Activated T-cell treated with anti-CD3 and anti-CD28 coated beads, Interleukin-2, amount 50 U/mL, for 4 hours (primary cell): ENCODE measurements around the gene PRSS50. TPM values are rescaled to one million over a fixed set of nuclear protein-coding genes. Genes with fewer than 3 reads are reported as not detected.

Source experiments
- ATAC-seq, 2 donors: fragments of 200-7000 bp; cut with Tn5 transposase; one replicate each; pipeline ENCODE4 v1.10.0; 2021
- DNase-seq: peaks from one replicate; pipeline ENCODE4 v3.0.0-alpha.2; 2020
- H3K27me3 Mint-ChIP-seq: one replicate; pipeline ENCODE4 v1.8.0; 2021; ENCODE audit warnings: low read depth, mixed read lengths
- H3K36me3 Mint-ChIP-seq: one replicate; pipeline ENCODE4 v1.8.0; 2022; ENCODE audit warnings: mixed read lengths; ENCODE audit not compliant: insufficient read depth
- H3K4me1 Mint-ChIP-seq: one replicate; pipeline ENCODE4 v1.8.0; 2021; ENCODE audit warnings: low read depth, mixed read lengths
- H3K4me3 Mint-ChIP-seq: one replicate; pipeline ENCODE4 v1.8.0; 2021; ENCODE audit warnings: mild to moderate bottlenecking, moderate library complexity, mixed read lengths
- H3K9me3 Mint-ChIP-seq: one replicate; pipeline ENCODE4 v1.8.0; 2021; ENCODE audit warnings: mixed read lengths
- total RNA-seq, 3 donors: library from RNA; stranded (reverse); gene quantifications; one replicate each; pipeline ENCODE4 v1.2.1, GENCODE V29; 2021

PRSS50 gene
- total RNA-seq, 3 donors from 2014 or later: not detected

- Mint-ChIP-seq H3K4me3 (no peak overlapping the region), H3K9me3 (no peaks in the 10 kb centered on the region), H3K4me1 (no peaks in the 10 kb centered on the region), H3K27me3 (peaks cover 2% of the 10 kb centered on the region), H3K36me3 (no peaks in the 10 kb centered on the region)
- DNase-seq: peak; percentile 1
- ATAC-seq: no peak
Observed at GRCh38 chr3:46668116-46668515, 49.6 kb downstream of the PRSS50 start.

- H3K36me3 Mint-ChIP-seq: no peaks in the 10 kb centered on the region
- ATAC-seq (no peak), DNase-seq (peak; percentile 2)
- H3K4me1 Mint-ChIP-seq: no peaks in the 10 kb centered on the region
- H3K4me3 Mint-ChIP-seq: no peak overlapping the region
- peaks cover 3% of the 10 kb centered on the region for H3K27me3 Mint-ChIP-seq
- no peaks in the 10 kb centered on the region for H3K9me3 Mint-ChIP-seq
Observed at GRCh38 chr3:46667657-46668056, 50.0 kb downstream of the PRSS50 start.

- Mint-ChIP-seq H3K9me3 (no peaks in the 10 kb centered on the region), H3K36me3 (no peaks in the 10 kb centered on the region), H3K27me3 (peaks cover 6% of the 10 kb centered on the region), H3K4me1 (no peaks in the 10 kb centered on the region), H3K4me3 (no peak overlapping the region)
- ATAC-seq (no peak), DNase-seq (no peak)
Observed at GRCh38 chr3:46667061-46667621, 50.5 kb downstream of the PRSS50 start.

GRCh38 chr3:46666453-46666845, 51.2 kb downstream of the PRSS50 start:
- H3K9me3 Mint-ChIP-seq: no peaks in the 10 kb centered on the region
- no peaks in the 10 kb centered on the region for H3K4me1 Mint-ChIP-seq
- ATAC-seq (no peak), DNase-seq (no peak)
- H3K36me3 Mint-ChIP-seq: no peaks in the 10 kb centered on the region
- no peak overlapping the region for H3K4me3 Mint-ChIP-seq
- H3K27me3 Mint-ChIP-seq: peaks cover 6% of the 10 kb centered on the region

GRCh38 chr3:46665763-46666452, 51.8 kb downstream of the PRSS50 start:
- H3K4me1 Mint-ChIP-seq: no peaks in the 10 kb centered on the region
- no peak overlapping the region for H3K4me3 Mint-ChIP-seq
- ATAC-seq (no peak), DNase-seq (no peak)
- H3K9me3 Mint-ChIP-seq: no peaks in the 10 kb centered on the region
- H3K27me3 Mint-ChIP-seq: peaks cover 6% of the 10 kb centered on the region
- no peaks in the 10 kb centered on the region for H3K36me3 Mint-ChIP-seq

- no peaks in the 10 kb centered on the region for H3K9me3 Mint-ChIP-seq
- H3K4me1 Mint-ChIP-seq: no peaks in the 10 kb centered on the region
- H3K27me3 Mint-ChIP-seq: peaks cover 6% of the 10 kb centered on the region
- ATAC-seq: no peak
- H3K4me3 Mint-ChIP-seq: no peak overlapping the region
- H3K36me3 Mint-ChIP-seq: no peaks in the 10 kb centered on the region
- DNase-seq: no peak
Observed at GRCh38 chr3:46664971-46665762, 52.5 kb downstream of the PRSS50 start.

- H3K4me1 Mint-ChIP-seq: no peaks in the 10 kb centered on the region
- H3K36me3 Mint-ChIP-seq: no peaks in the 10 kb centered on the region
- ATAC-seq (no peak), DNase-seq (no peak)
- H3K9me3 Mint-ChIP-seq: no peaks in the 10 kb centered on the region
- no peak overlapping the region for H3K4me3 Mint-ChIP-seq
- peaks cover 6% of the 10 kb centered on the region for H3K27me3 Mint-ChIP-seq
Observed at GRCh38 chr3:46664188-46664970, 53.3 kb downstream of the PRSS50 start.

- Mint-ChIP-seq H3K36me3 (no peaks in the 10 kb centered on the region), H3K9me3 (no peaks in the 10 kb centered on the region), H3K27me3 (peaks cover 6% of the 10 kb centered on the region), H3K4me1 (no peaks in the 10 kb centered on the region), H3K4me3 (no peak overlapping the region)
- ATAC-seq (no peak), DNase-seq (no peak)
Observed at GRCh38 chr3:46663591-46664135, 54.0 kb downstream of the PRSS50 start.

GRCh38 chr3:46662771-46663551, 54.7 kb downstream of the PRSS50 start:
- no peaks in the 10 kb centered on the region for H3K9me3 Mint-ChIP-seq
- no peaks in the 10 kb centered on the region for H3K36me3 Mint-ChIP-seq
- ATAC-seq: no peak
- H3K27me3 Mint-ChIP-seq: peaks cover 6% of the 10 kb centered on the region
- H3K4me3 Mint-ChIP-seq: no peak overlapping the region
- no peaks in the 10 kb centered on the region for H3K4me1 Mint-ChIP-seq
- DNase-seq: no peak

Other genes with a start within 250 kb of the PRSS50 start
- not detected for gene RTP3, start 219.9 kb downstream of the PRSS50 start, total RNA-seq
- gene LRRC2, start 151.6 kb downstream of the PRSS50 start, total RNA-seq: under 1 TPM; 0.03 to 0.13 (median 0.03) TPM
- not detected for gene FAM240A, start 105.3 kb downstream of the PRSS50 start, total RNA-seq
- 1 to 10 TPM; 1.3 to 1.5 (median 1.4) TPM for gene ALS2CL, start 24.2 kb downstream of the PRSS50 start, total RNA-seq
- gene TMIE, start 16.5 kb downstream of the PRSS50 start, total RNA-seq: under 1 TPM; 0.16 to 0.71 (median 0.40) TPM
- gene MYL3, start 145.6 kb upstream of the PRSS50 start, total RNA-seq: not detected
- gene PTH1R, start 159.9 kb upstream of the PRSS50 start, total RNA-seq: not detected